ENCODE measurements around the gene OR10C1.

OR10C1 gene

GRCh38 chr6:29478740-29479139 lies 39.6 kb downstream of the OR10C1 start:
- TF ChIP-seq, protein P1, sequence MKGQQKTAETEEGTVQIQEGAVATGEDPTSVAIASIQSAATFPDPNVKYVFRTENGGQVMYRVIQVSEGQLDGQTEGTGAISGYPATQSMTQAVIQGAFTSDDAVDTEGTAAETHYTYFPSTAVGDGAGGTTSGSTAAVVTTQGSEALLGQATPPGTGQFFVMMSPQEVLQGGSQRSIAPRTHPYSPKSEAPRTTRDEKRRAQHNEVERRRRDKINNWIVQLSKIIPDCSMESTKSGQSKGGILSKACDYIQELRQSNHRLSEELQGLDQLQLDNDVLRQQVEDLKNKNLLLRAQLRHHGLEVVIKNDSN (IDR thresholded peaks at IDR 0.05), result no peak
- TF ChIP-seq CEBPB (IDR thresholded peaks at IDR 0.05), result peak; percentile 56; the same call in 1 of the 2 replicates

GRCh38 chr6:29479560-29479959 lies 40.5 kb downstream of the OR10C1 start:
- TF ChIP-seq MAX (IDR thresholded peaks at IDR 0.05) (no peak), TCF12 (IDR thresholded peaks at IDR 0.05; ENCODE audit: low read depth) (no peak), TEAD4 (IDR thresholded peaks at IDR 0.05) (no peak), NFIC (IDR thresholded peaks at IDR 0.05) (no peak), FOXM1 (IDR thresholded peaks at IDR 0.05; ENCODE audit: borderline replicate concordance, low read depth) (no peak)
- TF ChIP-seq, protein P2, sequence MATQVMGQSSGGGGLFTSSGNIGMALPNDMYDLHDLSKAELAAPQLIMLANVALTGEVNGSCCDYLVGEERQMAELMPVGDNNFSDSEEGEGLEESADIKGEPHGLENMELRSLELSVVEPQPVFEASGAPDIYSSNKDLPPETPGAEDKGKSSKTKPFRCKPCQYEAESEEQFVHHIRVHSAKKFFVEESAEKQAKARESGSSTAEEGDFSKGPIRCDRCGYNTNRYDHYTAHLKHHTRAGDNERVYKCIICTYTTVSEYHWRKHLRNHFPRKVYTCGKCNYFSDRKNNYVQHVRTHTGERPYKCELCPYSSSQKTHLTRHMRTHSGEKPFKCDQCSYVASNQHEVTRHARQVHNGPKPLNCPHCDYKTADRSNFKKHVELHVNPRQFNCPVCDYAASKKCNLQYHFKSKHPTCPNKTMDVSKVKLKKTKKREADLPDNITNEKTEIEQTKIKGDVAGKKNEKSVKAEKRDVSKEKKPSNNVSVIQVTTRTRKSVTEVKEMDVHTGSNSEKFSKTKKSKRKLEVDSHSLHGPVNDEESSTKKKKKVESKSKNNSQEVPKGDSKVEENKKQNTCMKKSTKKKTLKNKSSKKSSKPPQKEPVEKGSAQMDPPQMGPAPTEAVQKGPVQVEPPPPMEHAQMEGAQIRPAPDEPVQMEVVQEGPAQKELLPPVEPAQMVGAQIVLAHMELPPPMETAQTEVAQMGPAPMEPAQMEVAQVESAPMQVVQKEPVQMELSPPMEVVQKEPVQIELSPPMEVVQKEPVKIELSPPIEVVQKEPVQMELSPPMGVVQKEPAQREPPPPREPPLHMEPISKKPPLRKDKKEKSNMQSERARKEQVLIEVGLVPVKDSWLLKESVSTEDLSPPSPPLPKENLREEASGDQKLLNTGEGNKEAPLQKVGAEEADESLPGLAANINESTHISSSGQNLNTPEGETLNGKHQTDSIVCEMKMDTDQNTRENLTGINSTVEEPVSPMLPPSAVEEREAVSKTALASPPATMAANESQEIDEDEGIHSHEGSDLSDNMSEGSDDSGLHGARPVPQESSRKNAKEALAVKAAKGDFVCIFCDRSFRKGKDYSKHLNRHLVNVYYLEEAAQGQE (IDR thresholded peaks at IDR 0.05; ENCODE audit: low read depth), result no peak

- TF ChIP-seq RAD21 (IDR thresholded peaks at IDR 0.05; ENCODE audit: low read depth) (no peak), ZBTB7A (IDR thresholded peaks at IDR 0.05; ENCODE audit: low read depth) (no peak), FOXM1 (IDR thresholded peaks at IDR 0.05; ENCODE audit: borderline replicate concordance, low read depth) (no peak), TCF12 (IDR thresholded peaks at IDR 0.05; ENCODE audit: low read depth) (no peak), EGR1 (IDR thresholded peaks at IDR 0.05) (no peak), TAF1 (IDR thresholded peaks at IDR 0.05; ENCODE audit: low read depth) (no peak), MAX (IDR thresholded peaks at IDR 0.05) (no peak), EP300 (IDR thresholded peaks at IDR 0.05; ENCODE audit: borderline replicate concordance) (no peak), CREB1 (IDR thresholded peaks at IDR 0.05; ENCODE audit: low read depth) (no peak), CEBPB (IDR thresholded peaks at IDR 0.05) (no peak), NFIC (IDR thresholded peaks at IDR 0.05) (no peak), YY1 (IDR thresholded peaks at IDR 0.05; ENCODE audit: low read depth) (no peak), TEAD4 (IDR thresholded peaks at IDR 0.05) (no peak)
- TF ChIP-seq, protein P2 (IDR thresholded peaks at IDR 0.05; ENCODE audit: low read depth), result no peak
- TF ChIP-seq, protein P1 (IDR thresholded peaks at IDR 0.05), result no peak
These were observed 44.1 kb downstream of the OR10C1 start for GRCh38 chr6:29483186-29483585.

DNA sequence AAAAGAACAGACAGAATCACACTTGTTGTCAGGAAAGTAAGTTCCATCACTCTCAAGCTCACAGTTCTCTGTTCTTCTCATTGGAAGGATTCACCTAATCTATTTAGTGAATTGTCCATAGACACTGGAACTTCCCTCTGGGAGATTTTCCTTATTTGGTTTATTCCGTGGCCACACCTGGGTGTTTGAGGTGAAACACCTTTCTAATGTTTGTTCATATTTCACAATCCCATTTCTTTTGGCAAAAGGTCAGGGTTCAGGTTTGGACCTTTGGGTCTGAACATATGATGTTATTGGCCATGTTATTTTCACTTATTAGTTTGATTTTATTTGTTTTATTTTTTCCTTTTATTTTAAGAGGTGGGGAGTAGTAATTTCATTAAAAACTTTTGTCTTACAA lies 44.6 kb downstream of the OR10C1 start:
- TF ChIP-seq RAD21 (IDR thresholded peaks at IDR 0.05; ENCODE audit: low read depth) (no peak), CEBPB (IDR thresholded peaks at IDR 0.05) (no peak), ZBTB7A (IDR thresholded peaks at IDR 0.05; ENCODE audit: low read depth) (no peak), CREB1 (IDR thresholded peaks at IDR 0.05; ENCODE audit: low read depth) (no peak), TAF1 (IDR thresholded peaks at IDR 0.05; ENCODE audit: low read depth) (no peak), YY1 (IDR thresholded peaks at IDR 0.05; ENCODE audit: low read depth) (no peak), TEAD4 (IDR thresholded peaks at IDR 0.05) (no peak), NFIC (IDR thresholded peaks at IDR 0.05) (no peak), TCF12 (IDR thresholded peaks at IDR 0.05; ENCODE audit: low read depth) (no peak), FOXM1 (IDR thresholded peaks at IDR 0.05; ENCODE audit: borderline replicate concordance, low read depth) (no peak), EP300 (IDR thresholded peaks at IDR 0.05; ENCODE audit: borderline replicate concordance) (no peak), MAX (IDR thresholded peaks at IDR 0.05) (no peak)
- TF ChIP-seq, protein P2 (IDR thresholded peaks at IDR 0.05; ENCODE audit: low read depth), result no peak
- TF ChIP-seq, protein P1 (IDR thresholded peaks at IDR 0.05), result no peak
